CD4-positive, alpha-beta memory T cell (primary cell): ENCODE data around the gene SUPT5H. TPM values are rescaled to one million over a fixed set of nuclear protein-coding genes. Genes with fewer than 3 reads are reported as not detected.

Experiments
- CTCF ChIA-PET: fragments of 350-600 bp; sonication (Branson Sonifier 250); formaldehyde crosslinking; loops from one replicate; lab custom pipeline; 2021; ENCODE audit warnings: inconsistent platforms; ENCODE audit not compliant: partially characterized antibody; lab: Charles Lee
- POLR2A ChIA-PET: fragments of 350-600 bp; sonication (Branson Sonifier 250); formaldehyde crosslinking; loops from one replicate; lab custom pipeline; 2021; ENCODE audit not compliant: partially characterized antibody; lab: Charles Lee
- DNase-seq, 5 donors: peaks; one replicate each; pipeline versions ENCODE4 v3.0.0 to v3.0.0-alpha.2; 2020 to 2022; ENCODE audit warnings: mixed read lengths in 1 of 5
- H3K27ac ChIP-seq: one replicate; pipeline ENCODE4 v1.7.0; 2013; ENCODE audit warnings: low read depth, low read length
- H3K27me3 ChIP-seq: 2 replicates; pipeline ENCODE4 v1.7.0; 2013; ENCODE audit warnings: mild to moderate bottlenecking, low read length, moderate library complexity; ENCODE audit not compliant: insufficient read depth
- H3K36me3 ChIP-seq: 2 replicates; pipeline ENCODE4 v1.7.0; 2013; ENCODE audit warnings: mild to moderate bottlenecking, low read length, moderate library complexity; ENCODE audit not compliant: insufficient read depth
- H3K4me1 ChIP-seq: 2 replicates; pipeline ENCODE4 v1.7.0; 2013; ENCODE audit warnings: mild to moderate bottlenecking, low read length, moderate library complexity; ENCODE audit not compliant: insufficient read depth
- H3K4me3 ChIP-seq, 2 donors: one replicate each; pipeline ENCODE4 v1.7.0; 2013; ENCODE audit warnings: low read length in 2 of 2, mild to moderate bottlenecking in 1 of 2
- H3K9me3 ChIP-seq, 2 donors: one replicate each; pipeline ENCODE4 v1.7.0; 2013; ENCODE audit warnings: low read length in 2 of 2, control low read depth in 1 of 2; ENCODE audit not compliant: control insufficient read depth in 1 of 2
- H3K27ac Mint-ChIP-seq, 7 donors: one replicate each; pipeline ENCODE4 v1.8.0; 2020 to 2021; ENCODE audit warnings: mixed read lengths in 7 of 7, mild to moderate bottlenecking in 6 of 7, inconsistent platforms in 3 of 7, moderate library complexity in 3 of 7
- H3K27me3 Mint-ChIP-seq, 2 donors: one replicate each; pipeline ENCODE4 v1.8.0; 2020 to 2021; ENCODE audit warnings: mixed read lengths in 2 of 2
- H3K36me3 Mint-ChIP-seq, 2 donors: one replicate each; pipeline ENCODE4 v1.8.0; 2020 to 2021; ENCODE audit warnings: mixed read lengths in 2 of 2, inconsistent platforms in 1 of 2, mild to moderate bottlenecking in 1 of 2
- H3K4me1 Mint-ChIP-seq, 4 donors: one replicate each; pipeline ENCODE4 v1.8.0; 2020 to 2021; ENCODE audit warnings: mixed read lengths in 4 of 4, mild to moderate bottlenecking in 1 of 4
- H3K4me3 Mint-ChIP-seq, 8 donors: one replicate each; pipeline ENCODE4 v1.8.0; 2020 to 2021; ENCODE audit warnings: mixed read lengths in 8 of 8, mild to moderate bottlenecking in 7 of 8, moderate library complexity in 6 of 8, inconsistent platforms in 3 of 8
- H3K9me3 Mint-ChIP-seq, 8 donors: one replicate each; pipeline ENCODE4 v1.8.0; 2020 to 2021; ENCODE audit warnings: mixed read lengths in 8 of 8, mild to moderate bottlenecking in 5 of 8, inconsistent platforms in 3 of 8, moderate library complexity in 1 of 8
- intact Hi-C: fragments of 100-400 bp; cut with micrococcal nuclease; formaldehyde crosslinking; loops from one replicate; pipeline ENCODE4 v1.15.1; 2023
- polyA plus RNA-seq, 2 donors: library from polyadenylated mRNA; unstranded; fragments of 300-500 nt; fragmentation: Illumina TruSeq; gene quantifications; one replicate each; pipeline ENCODE4 v1.2.3, GENCODE V29; 2021
- total RNA-seq, 2 experiments: library from RNA; stranded (reverse); gene quantifications; one replicate each; pipeline ENCODE4 v1.2.3, GENCODE V29; 2021

SUPT5H gene
- total and polyA plus RNA-seq, 4 experiments from 2014 or later = 47.4 to 236 (median 173) TPM

GRCh38 chr19:39506944-39507714 is 61.7 kb downstream of the SUPT5H start:
- Histone ChIP-seq H3K36me3 (no peaks in the 10 kb centered on the region), H3K27ac (no peak overlapping the region), H3K4me1 (peaks cover 19% of the 10 kb centered on the region), H3K4me3 (peak overlapping the region in 1 of 2 donors; percentile 32), H3K27me3 (peaks cover 11% of the 10 kb centered on the region), H3K9me3 (no peaks in the 10 kb centered on the region)
- ChIA-PET CTCF (interaction anchor here (2.1 to 2.5 kb wide), 2 partner anchors 26 to 67 kb away, joined by 7 to 12 read pairs; partner anchors contain the start of gene EID2B), POLR2A (no interaction called here)
- Mint-ChIP-seq H3K27ac (peak overlapping the region in 2 of 7 donors; percentile 35 to 67), H3K4me1 (peaks cover 9 to 38% (median 21%) of the 10 kb centered on the region in 4 donors), H3K9me3 (peaks cover 0 to 2% (median 0%) of the 10 kb centered on the region in 8 donors), H3K27me3 (peaks cover 25 to 48% of the 10 kb centered on the region in 2 donors), H3K36me3 (no peaks in the 10 kb centered on the region), H3K4me3 (peak overlapping the region; percentile 72 to 86 (median 82))
- intact Hi-C loops = no loop called here
- DNase-seq = peak in 4 of 5 donors; percentile 37 to 47 (median 43)

- H3K27me3 ChIP-seq = peaks cover 11% of the 10 kb centered on the region
- Mint-ChIP-seq H3K4me1 (peaks cover 9 to 38% (median 21%) of the 10 kb centered on the region in 4 donors), H3K36me3 (no peaks in the 10 kb centered on the region), H3K27me3 (peaks cover 28 to 51% of the 10 kb centered on the region in 2 donors), H3K27ac (peak overlapping the region in 1 of 7 donors; percentile 35), H3K4me3 (peak overlapping the region; percentile 60 to 86 (median 81)), H3K9me3 (peaks cover 0 to 2% (median 0%) of the 10 kb centered on the region in 8 donors)
- H3K27ac ChIP-seq = no peak overlapping the region
- peak overlapping the region in 1 of 2 donors; percentile 32 for H3K4me3 ChIP-seq
- intact Hi-C loops = no loop called here
- no peaks in the 10 kb centered on the region for H3K36me3 ChIP-seq
- no peaks in the 10 kb centered on the region for H3K9me3 ChIP-seq
- peaks cover 15% of the 10 kb centered on the region for H3K4me1 ChIP-seq
- CTCF ChIA-PET = interaction anchor here (2.1 to 2.5 kb wide), 2 partner anchors 25 to 68 kb away, joined by 7 to 12 read pairs; partner anchors contain the start of gene EID2B
- POLR2A ChIA-PET = interaction anchor here (1.1 kb wide), 1 partner anchor 62 kb away, joined by 4 read pairs; the partner anchor contains the start of gene SUPT5H
- no peak for DNase-seq
Observed at GRCh38 chr19:39507715-39508364, 62.5 kb downstream of the SUPT5H start.

- ChIA-PET POLR2A (interaction anchor here (1.1 kb wide), 1 partner anchor 63 kb away, joined by 4 read pairs; the partner anchor contains the start of gene SUPT5H), CTCF (interaction anchor here (0.8 kb wide), 1 partner anchor 24 kb away, joined by 3 read pairs; the partner anchor contains the start of gene EID2B)
- intact Hi-C loops = no loop called here
- Histone ChIP-seq H3K4me1 (peaks cover 10% of the 10 kb centered on the region), H3K27ac (no peak overlapping the region), H3K9me3 (no peaks in the 10 kb centered on the region), H3K36me3 (no peaks in the 10 kb centered on the region), H3K4me3 (no peak overlapping the region), H3K27me3 (peaks cover 6% of the 10 kb centered on the region)
- no peak overlapping the region for H3K4me3 Mint-ChIP-seq
- H3K9me3 Mint-ChIP-seq = peaks cover 0 to 2% (median 0%) of the 10 kb centered on the region in 8 donors
- no peaks in the 10 kb centered on the region for H3K36me3 Mint-ChIP-seq
- peaks cover 7 to 33% (median 16%) of the 10 kb centered on the region in 4 donors for H3K4me1 Mint-ChIP-seq
- H3K27ac Mint-ChIP-seq = peak overlapping the region in 1 of 7 donors; percentile 7
- DNase-seq = no peak
- peaks cover 33 to 49% of the 10 kb centered on the region in 2 donors for H3K27me3 Mint-ChIP-seq
Observed at GRCh38 chr19:39508629-39509028, 63.2 kb downstream of the SUPT5H start.

- Mint-ChIP-seq H3K4me3 (no peak overlapping the region), H3K27me3 (peaks cover 35 to 47% of the 10 kb centered on the region in 2 donors), H3K27ac (no peak overlapping the region), H3K4me1 (peaks cover 5 to 27% (median 16%) of the 10 kb centered on the region in 4 donors), H3K36me3 (no peaks in the 10 kb centered on the region), H3K9me3 (peaks cover 0 to 2% (median 0%) of the 10 kb centered on the region in 8 donors)
- Histone ChIP-seq H3K4me1 (peaks cover 10% of the 10 kb centered on the region), H3K27me3 (peaks cover 9% of the 10 kb centered on the region), H3K4me3 (no peak overlapping the region), H3K36me3 (no peaks in the 10 kb centered on the region), H3K27ac (no peak overlapping the region), H3K9me3 (no peaks in the 10 kb centered on the region)
- no peak for DNase-seq
- CTCF ChIA-PET = interaction anchor here (0.8 kb wide), 1 partner anchor 23 kb away, joined by 3 read pairs; the partner anchor contains the start of gene EID2B
- intact Hi-C loops = no loop called here
- POLR2A ChIA-PET = interaction anchor here (1.1 kb wide), 1 partner anchor 64 kb away, joined by 4 read pairs; the partner anchor contains the start of gene SUPT5H
Observed at GRCh38 chr19:39509233-39509632, 63.9 kb downstream of the SUPT5H start.

- peaks cover 37 to 44% of the 10 kb centered on the region in 2 donors for H3K27me3 Mint-ChIP-seq
- CTCF ChIA-PET = interaction anchor here (0.7 kb wide), 1 partner anchor 10 kb away, joined by 3 read pairs; no protein-coding TSS in a partner anchor
Observed at GRCh38 chr19:39512988-39513387, 67.6 kb downstream of the SUPT5H start.

GRCh38 chr19:39514840-39515550 is 69.6 kb downstream of the SUPT5H start, which contains the start of gene SELENOV:
Gene SELENOV (plus strand): TSS chr19:39515139. CDS start chr19:39515213, 74 bp downstream.
- peaks cover 19% of the 10 kb centered on the region for H3K27me3 ChIP-seq
- peaks cover 18% of the 10 kb centered on the region for H3K4me1 ChIP-seq
- H3K4me3 Mint-ChIP-seq = peak within 1 kb of the TSS; percentile 72 to 86 (median 76)
- no peaks in the 10 kb centered on the region for H3K9me3 ChIP-seq
- H3K36me3 Mint-ChIP-seq = no peaks in the 10 kb centered on the region
- intact Hi-C loops = no loop called here
- peak in 1 of 5 donors; percentile 11 for DNase-seq
- ChIA-PET POLR2A (no interaction called here), CTCF (interaction anchor here (1.1 to 1.6 kb wide), 3 partner anchors 15 to 41 kb away, joined by 3 to 5 read pairs (median 4); partner anchors contain the start of gene EID2B)
- H3K9me3 Mint-ChIP-seq = peaks cover 0 to 2% (median 0%) of the 10 kb centered on the region in 8 donors
- peak within 1 kb of the TSS in 1 of 7 donors; percentile 37 for H3K27ac Mint-ChIP-seq
- no peak within 1 kb of the TSS for H3K27ac ChIP-seq
- H3K4me3 ChIP-seq = peak within 1 kb of the TSS in 1 of 2 donors; percentile 35
- no peaks in the 10 kb centered on the region for H3K36me3 ChIP-seq
- H3K27me3 Mint-ChIP-seq = peaks cover 34 to 40% of the 10 kb centered on the region in 2 donors
- peaks cover 7 to 19% (median 13%) of the 10 kb centered on the region in 4 donors for H3K4me1 Mint-ChIP-seq

More at GRCh38 chr19:39512988-39513387, 67.6 kb downstream of the SUPT5H start:
- Mint-ChIP-seq H3K4me1 (peaks cover 7 to 24% (median 14%) of the 10 kb centered on the region in 4 donors), H3K36me3 (no peaks in the 10 kb centered on the region), H3K4me3 (peak overlapping the region in 1 of 8 donors; percentile 41), H3K27ac (no peak overlapping the region), H3K9me3 (no peaks in the 10 kb centered on the region)
- DNase-seq = no peak
- intact Hi-C loops = no loop called here
- Histone ChIP-seq H3K9me3 (no peaks in the 10 kb centered on the region), H3K4me1 (peaks cover 18% of the 10 kb centered on the region), H3K36me3 (no peaks in the 10 kb centered on the region), H3K27ac (no peak overlapping the region), H3K4me3 (no peak overlapping the region), H3K27me3 (peaks cover 19% of the 10 kb centered on the region)
- POLR2A ChIA-PET = no interaction called here
